IPS-20b (cell line): ENCODE measurements around the gene RPS27.
A peak's percentile ranks its signal among the peaks of the same experiment; 100 is the strongest.

Experiments
- H3K27ac ChIP-seq: one replicate; pipeline ENCODE4 v1.5.1; 2013; ENCODE audit warnings: low read length
- H3K27me3 ChIP-seq: 2 replicates; pipeline ENCODE4 v1.6.1; 2013; ENCODE audit warnings: mild to moderate bottlenecking, low read length, inconsistent platforms; ENCODE audit not compliant: insufficient read depth
- H3K36me3 ChIP-seq: 2 replicates; pipeline ENCODE4 v1.6.1; 2013; ENCODE audit warnings: low read depth, mild to moderate bottlenecking, inconsistent platforms, low read length, moderate library complexity; ENCODE audit not compliant: insufficient read depth
- H3K4me1 ChIP-seq: 2 replicates; pipeline ENCODE4 v1.6.1; 2013; ENCODE audit warnings: mild to moderate bottlenecking, control low read depth, inconsistent platforms, low read length, moderate library complexity; ENCODE audit not compliant: insufficient read depth
- H3K4me3 ChIP-seq: 2 replicates; pipeline ENCODE4 v1.5.1; 2013; ENCODE audit warnings: mild to moderate bottlenecking, low read length, inconsistent platforms
- H3K9ac ChIP-seq: 2 replicates; pipeline ENCODE4 v1.6.1; 2013; ENCODE audit warnings: low read depth, mild to moderate bottlenecking, inconsistent platforms, low read length, moderate library complexity
- H3K9me3 ChIP-seq: 2 replicates; pipeline ENCODE4 v1.6.1; 2013; ENCODE audit warnings: mild to moderate bottlenecking, low read depth, low read length, inconsistent platforms; ENCODE audit not compliant: insufficient read depth

Gene RPS27

GRCh38 chr1:153990468-153991150, at the start of gene RPS27:
RPS27 (plus strand) TSS chr1:153990762; CDS start chr1:153990797, 35 bp downstream.
- peaks cover 46% of the 10 kb centered on the region for H3K36me3 ChIP-seq
- H3K9ac ChIP-seq = peak within 1 kb of the TSS; percentile 98
- H3K27ac ChIP-seq = peak within 1 kb of the TSS; percentile 92
- peaks cover 4% of the 10 kb centered on the region; the same call in 1 of the 2 replicates for H3K4me1 ChIP-seq
- peak within 1 kb of the TSS; percentile 82 for H3K4me3 ChIP-seq
- no peaks in the 10 kb centered on the region for H3K27me3 ChIP-seq
- no peaks in the 10 kb centered on the region for H3K9me3 ChIP-seq

GRCh38 chr1:153941826-153942725, 48.5 kb upstream of the RPS27 start:
- Histone ChIP-seq H3K9me3 (no peaks in the 10 kb centered on the region), H3K36me3 (peaks cover 58% of the 10 kb centered on the region), H3K9ac (no peak overlapping the region), H3K4me3 (no peak overlapping the region), H3K27ac (no peak overlapping the region), H3K27me3 (no peaks in the 10 kb centered on the region), H3K4me1 (no peaks in the 10 kb centered on the region)

GRCh38 chr1:153942766-153943549, 47.6 kb upstream of the RPS27 start:
- Histone ChIP-seq H3K27me3 (no peaks in the 10 kb centered on the region), H3K4me1 (no peaks in the 10 kb centered on the region), H3K9me3 (no peaks in the 10 kb centered on the region), H3K9ac (no peak overlapping the region), H3K27ac (no peak overlapping the region), H3K4me3 (no peak overlapping the region), H3K36me3 (peaks cover 57% of the 10 kb centered on the region)

GRCh38 chr1:153944005-153944826, 46.3 kb upstream of the RPS27 start:
- H3K4me3 ChIP-seq = no peak overlapping the region
- no peak overlapping the region for H3K9ac ChIP-seq
- no peaks in the 10 kb centered on the region for H3K27me3 ChIP-seq
- H3K27ac ChIP-seq = no peak overlapping the region
- H3K36me3 ChIP-seq = peaks cover 63% of the 10 kb centered on the region
- no peaks in the 10 kb centered on the region for H3K4me1 ChIP-seq
- H3K9me3 ChIP-seq = no peaks in the 10 kb centered on the region

- peak overlapping the region; percentile 76; the same call in 1 of the 2 replicates for H3K4me3 ChIP-seq
- no peaks in the 10 kb centered on the region for H3K27me3 ChIP-seq
- 0 out of 2 replicates have a peak overlapping the region, but pooled peaks have one; percentile 77 for H3K9ac ChIP-seq
- no peak overlapping the region for H3K27ac ChIP-seq
- H3K9me3 ChIP-seq = no peaks in the 10 kb centered on the region
- no peaks in the 10 kb centered on the region for H3K4me1 ChIP-seq
- H3K36me3 ChIP-seq = peaks cover 60% of the 10 kb centered on the region
Measured at GRCh38 chr1:153944827-153945117, 45.8 kb upstream of the RPS27 start.

GRCh38 chr1:153945131-153945794, 45.3 kb upstream of the RPS27 start:
- Histone ChIP-seq H3K9ac (peak overlapping the region; percentile 77), H3K36me3 (peaks cover 60% of the 10 kb centered on the region), H3K27me3 (no peaks in the 10 kb centered on the region), H3K4me1 (no peaks in the 10 kb centered on the region), H3K9me3 (no peaks in the 10 kb centered on the region), H3K4me3 (peak overlapping the region; percentile 76), H3K27ac (peak overlapping the region; percentile 55)

- H3K4me3 ChIP-seq = peak overlapping the region; percentile 76
- H3K27me3 ChIP-seq = no peaks in the 10 kb centered on the region
- H3K27ac ChIP-seq = peak overlapping the region; percentile 55
- H3K4me1 ChIP-seq = no peaks in the 10 kb centered on the region
- peaks cover 60% of the 10 kb centered on the region for H3K36me3 ChIP-seq
- H3K9me3 ChIP-seq = no peaks in the 10 kb centered on the region
- H3K9ac ChIP-seq = peak overlapping the region; percentile 77
Measured at GRCh38 chr1:153945795-153946621, 44.6 kb upstream of the RPS27 start.

GRCh38 chr1:153946622-153947241, 43.8 kb upstream of the RPS27 start, which contains the start of gene DENND4B:
DENND4B (minus strand) TSS chr1:153946718; CDS start chr1:153944374, 2,344 bp downstream.
- no peaks in the 10 kb centered on the region for H3K9me3 ChIP-seq
- no peaks in the 10 kb centered on the region for H3K4me1 ChIP-seq
- H3K36me3 ChIP-seq = peaks cover 61% of the 10 kb centered on the region
- peak within 1 kb of the TSS; percentile 76 for H3K4me3 ChIP-seq
- H3K9ac ChIP-seq = peak within 1 kb of the TSS; percentile 77
- no peaks in the 10 kb centered on the region for H3K27me3 ChIP-seq
- peak within 1 kb of the TSS; percentile 55 for H3K27ac ChIP-seq

GRCh38 chr1:153951183-153951582, 39.4 kb upstream of the RPS27 start:
- Histone ChIP-seq H3K27me3 (no peaks in the 10 kb centered on the region), H3K4me1 (no peaks in the 10 kb centered on the region), H3K9ac (no peak overlapping the region), H3K4me3 (no peak overlapping the region), H3K27ac (no peak overlapping the region), H3K9me3 (no peaks in the 10 kb centered on the region), H3K36me3 (peaks cover 67% of the 10 kb centered on the region)

- H3K36me3 ChIP-seq = peaks cover 67% of the 10 kb centered on the region
- no peaks in the 10 kb centered on the region for H3K27me3 ChIP-seq
- H3K4me3 ChIP-seq = no peak overlapping the region
- H3K9ac ChIP-seq = no peak overlapping the region
- peaks cover 3% of the 10 kb centered on the region for H3K4me1 ChIP-seq
- no peak overlapping the region for H3K27ac ChIP-seq
- no peaks in the 10 kb centered on the region for H3K9me3 ChIP-seq
Measured at GRCh38 chr1:153951801-153952200, 38.8 kb upstream of the RPS27 start.
